Upper lobe of left lung (tissue), 6 donors: ENCODE results near the gene PODXL2. TPM values are rescaled to one million over a fixed set of nuclear protein-coding genes. Genes with fewer than 3 reads are reported as not detected.
A peak's percentile ranks its signal among the peaks of the same experiment; 100 is the strongest.

Experiments
- ATAC-seq, 2 donors: fragments of 200-7000 bp; cut with Tn5 transposase; one replicate each; pipeline ENCODE4 v1.9.1; 2022; ENCODE audit warnings: mild to moderate bottlenecking in 2 of 2, moderate library complexity in 2 of 2; ENCODE audit not compliant: low FRiP score in 2 of 2
- DNase-seq, 2 donors: peaks; one replicate each; pipeline ENCODE4 v3.0.0-alpha.2; 2019 to 2020
- H3K27ac ChIP-seq, 4 donors: fragments of 200-600 bp; sonication (generic); one replicate each; pipeline ENCODE4 v1.5.1; 2016 to 2019
- H3K27me3 ChIP-seq, 4 donors: fragments of 200-600 bp; sonication (generic); one replicate each; pipeline ENCODE4 v1.5.1; 2017 to 2019
- H3K36me3 ChIP-seq, 4 donors: fragments of 200-600 bp; sonication (generic); one replicate each; pipeline ENCODE4 v1.5.1; 2016 to 2019
- H3K4me1 ChIP-seq, 4 donors: fragments of 200-600 bp; sonication (generic); one replicate each; pipeline ENCODE4 v1.5.1; 2018 to 2019
- H3K4me3 ChIP-seq, 4 donors: fragments of 200-600 bp; sonication (generic); one replicate each; pipeline ENCODE4 v1.5.1; 2017 to 2019; ENCODE audit warnings: mild to moderate bottlenecking in 2 of 4, moderate library complexity in 1 of 4
- H3K9me3 ChIP-seq, 4 donors: fragments of 200-600 bp; sonication (generic); one replicate each; pipeline ENCODE4 v1.5.1; 2018 to 2019
- CTCF ChIP-seq, 6 experiments: fragments of 450-650 bp in 4 of 6; fragments of 200-600 bp in 2 of 6; sonication (generic) in 2 of 6; IDR thresholded peaks; one replicate each; pipeline ENCODE4 v1.5.1; 2016 to 2019; ENCODE audit warnings: antibody characterized with exemption in 6 of 6
- EP300 ChIP-seq, 4 donors: sonication (generic); formaldehyde crosslinking; IDR thresholded peaks; one replicate each; pipeline ENCODE4 v1.5.1; 2017; ENCODE audit warnings: antibody characterized with exemption in 4 of 4, control low read depth in 2 of 4
- POLR2A ChIP-seq, 4 donors: fragments of 450-650 bp; IDR thresholded peaks; one replicate each; pipeline ENCODE4 v1.5.1; 2016 to 2017; ENCODE audit warnings: antibody characterized with exemption in 4 of 4, mild to moderate bottlenecking in 2 of 4
- POLR2AphosphoS5 ChIP-seq, 2 donors: sonication (generic); formaldehyde crosslinking; IDR thresholded peaks; one replicate each; pipeline ENCODE4 v1.5.1; 2017; ENCODE audit warnings: antibody characterized with exemption in 2 of 2
- WGBS, 2 donors: methylation state at CpG; one replicate each; pipeline ENCODE4 v1.1.5; 2017 to 2018; 5-methylcytosine and 5-hydroxymethylcytosine counted together
- total RNA-seq, 6 donors: library from RNA; depleted of rRNA in 4 of 6; stranded (reverse); fragments of >200 nt in 4 of 6; gene quantifications; one replicate each; pipeline versions ENCODE4 v1.1.0 to v1.2.1, GENCODE V29; 2016 to 2021
- donor health status: DM: no; HTN: no; CAD: no; lungs with moderate emphysema.
- donor health status: DM: no; HTN: yes; CAD: no; lungs with severe emphysema.

The PODXL2 gene
- total RNA-seq, 6 donors from 2014 or later: 1.0 to 5.1 (median 3.5) TPM

- Histone ChIP-seq H3K36me3 (peaks cover 0 to 21% (median 3%) of the 10 kb centered on the region in 4 donors), H3K9me3 (no peaks in the 10 kb centered on the region), H3K27ac (peak overlapping the region in 1 of 4 donors; percentile 49), H3K4me1 (peaks cover 0 to 12% (median 9%) of the 10 kb centered on the region in 4 donors), H3K4me3 (no peak overlapping the region), H3K27me3 (no peaks in the 10 kb centered on the region)
- 87 to 93% methylated on average over 18 to 19 of the region's 19 CpGs for WGBS, 2 donors
- TF ChIP-seq POLR2A (IDR thresholded peaks at IDR 0.05): no peak
- DNase-seq (no peak), ATAC-seq (no peak)
Measured at GRCh38 chr3:127689266-127689860, 60.4 kb downstream of the PODXL2 start.

GRCh38 chr3:127690106-127690505 is 61.1 kb downstream of the PODXL2 start:
- no peaks in the 10 kb centered on the region for H3K9me3 ChIP-seq
- DNase-seq: no peak
- no peaks in the 10 kb centered on the region for H3K27me3 ChIP-seq
- peaks cover 0 to 27% (median 5%) of the 10 kb centered on the region in 4 donors for H3K36me3 ChIP-seq
- H3K4me3 ChIP-seq: no peak overlapping the region
- H3K4me1 ChIP-seq: peaks cover 0 to 12% (median 9%) of the 10 kb centered on the region in 4 donors
- TF ChIP-seq POLR2AphosphoS5 (IDR thresholded peaks at IDR 0.05): no peak
- no peak for TF ChIP-seq CTCF (IDR thresholded peaks at IDR 0.05)
- no peak for TF ChIP-seq POLR2A (IDR thresholded peaks at IDR 0.05)
- no peak for TF ChIP-seq EP300 (IDR thresholded peaks at IDR 0.05)
- WGBS, 2 donors: 60 to 70% methylated on average over 2 to 4 of the region's 4 CpGs
- peak; percentile 35 to 40 for ATAC-seq
- peak overlapping the region; percentile 6 to 59 (median 54) for H3K27ac ChIP-seq

GRCh38 chr3:127690823-127691452 is 62.0 kb downstream of the PODXL2 start:
- WGBS, 2 donors: 86 to 90% methylated on average over 2 to 4 of the region's 4 CpGs
- no peak overlapping the region for H3K4me3 ChIP-seq
- H3K9me3 ChIP-seq: no peaks in the 10 kb centered on the region
- TF ChIP-seq CTCF (IDR thresholded peaks at IDR 0.05) (peak in 5 of 6 experiments; percentile 29 to 61 (median 53)), POLR2AphosphoS5 (IDR thresholded peaks at IDR 0.05) (no peak)
- peak; percentile 70 to 73 for ATAC-seq
- peaks cover 0 to 12% (median 9%) of the 10 kb centered on the region in 4 donors for H3K4me1 ChIP-seq
- no peaks in the 10 kb centered on the region for H3K27me3 ChIP-seq
- peak overlapping the region; percentile 6 to 59 (median 54) for H3K27ac ChIP-seq
- H3K36me3 ChIP-seq: peaks cover 0 to 27% (median 5%) of the 10 kb centered on the region in 4 donors
- peak in 1 of 2 donors; percentile 55 for DNase-seq

GRCh38 chr3:127691489-127691888 is 62.5 kb downstream of the PODXL2 start:
- H3K36me3 ChIP-seq: peaks cover 0 to 27% (median 5%) of the 10 kb centered on the region in 4 donors
- DNase-seq (no peak), ATAC-seq (no peak)
- H3K27ac ChIP-seq: peak overlapping the region in 2 of 4 donors; percentile 49 to 59
- H3K4me1 ChIP-seq: peaks cover 2 to 14% (median 11%) of the 10 kb centered on the region in 4 donors
- H3K9me3 ChIP-seq: no peaks in the 10 kb centered on the region
- no peak overlapping the region for H3K4me3 ChIP-seq
- TF ChIP-seq POLR2A (IDR thresholded peaks at IDR 0.05): no peak
- no peak for TF ChIP-seq CTCF (IDR thresholded peaks at IDR 0.05)
- no peak for TF ChIP-seq POLR2AphosphoS5 (IDR thresholded peaks at IDR 0.05)
- TF ChIP-seq EP300 (IDR thresholded peaks at IDR 0.05): no peak
- H3K27me3 ChIP-seq: no peaks in the 10 kb centered on the region
- WGBS, 2 donors: 91 to 93% methylated on average over 6 to 8 of the region's 8 CpGs

- WGBS, 2 donors: 96 to 99% methylated on average over 5 to 6 of the region's 6 CpGs
- Histone ChIP-seq H3K36me3 (peaks cover 0 to 27% (median 5%) of the 10 kb centered on the region in 4 donors), H3K4me1 (peaks cover 7 to 19% (median 15%) of the 10 kb centered on the region in 4 donors), H3K4me3 (no peak overlapping the region), H3K9me3 (no peaks in the 10 kb centered on the region), H3K27me3 (no peaks in the 10 kb centered on the region), H3K27ac (no peak overlapping the region)
- TF ChIP-seq EP300 (IDR thresholded peaks at IDR 0.05) (no peak), POLR2AphosphoS5 (IDR thresholded peaks at IDR 0.05) (no peak), CTCF (IDR thresholded peaks at IDR 0.05) (no peak), POLR2A (IDR thresholded peaks at IDR 0.05) (no peak)
- ATAC-seq (no peak), DNase-seq (no peak)
Measured at GRCh38 chr3:127691974-127692373, 63.0 kb downstream of the PODXL2 start.
